Measurements from ENCODE around the gene DRC7.

DNA sequence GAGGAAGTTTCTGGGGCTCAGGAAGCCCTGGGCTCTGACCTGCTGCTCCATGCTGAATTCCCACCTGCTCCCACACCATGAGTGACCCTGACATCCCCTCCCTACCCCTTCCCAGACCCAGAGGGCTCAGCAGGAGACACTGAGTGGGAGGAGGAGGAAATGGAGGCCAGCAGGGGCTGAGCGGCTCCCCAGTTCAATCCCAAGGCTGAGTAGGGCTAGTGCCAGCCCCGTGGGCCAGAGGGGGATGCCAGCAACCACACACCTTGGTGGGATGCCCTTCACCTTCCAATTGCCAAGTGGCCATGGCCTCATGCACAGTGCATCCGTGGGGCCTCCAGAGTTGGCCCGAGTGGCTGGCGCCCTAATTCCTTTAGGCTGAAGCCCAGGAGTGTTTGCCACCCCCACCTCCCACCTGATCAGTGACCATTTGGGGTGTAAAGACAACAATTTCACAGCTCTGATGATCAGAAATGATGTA lies 27.5 kb upstream of the DRC7 start:
- TF ChIP-seq, protein P1, sequence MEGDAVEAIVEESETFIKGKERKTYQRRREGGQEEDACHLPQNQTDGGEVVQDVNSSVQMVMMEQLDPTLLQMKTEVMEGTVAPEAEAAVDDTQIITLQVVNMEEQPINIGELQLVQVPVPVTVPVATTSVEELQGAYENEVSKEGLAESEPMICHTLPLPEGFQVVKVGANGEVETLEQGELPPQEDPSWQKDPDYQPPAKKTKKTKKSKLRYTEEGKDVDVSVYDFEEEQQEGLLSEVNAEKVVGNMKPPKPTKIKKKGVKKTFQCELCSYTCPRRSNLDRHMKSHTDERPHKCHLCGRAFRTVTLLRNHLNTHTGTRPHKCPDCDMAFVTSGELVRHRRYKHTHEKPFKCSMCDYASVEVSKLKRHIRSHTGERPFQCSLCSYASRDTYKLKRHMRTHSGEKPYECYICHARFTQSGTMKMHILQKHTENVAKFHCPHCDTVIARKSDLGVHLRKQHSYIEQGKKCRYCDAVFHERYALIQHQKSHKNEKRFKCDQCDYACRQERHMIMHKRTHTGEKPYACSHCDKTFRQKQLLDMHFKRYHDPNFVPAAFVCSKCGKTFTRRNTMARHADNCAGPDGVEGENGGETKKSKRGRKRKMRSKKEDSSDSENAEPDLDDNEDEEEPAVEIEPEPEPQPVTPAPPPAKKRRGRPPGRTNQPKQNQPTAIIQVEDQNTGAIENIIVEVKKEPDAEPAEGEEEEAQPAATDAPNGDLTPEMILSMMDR (IDR thresholded peaks at IDR 0.05 in 8 of 11, conservative IDR thresholded peaks at IDR 0.05 in 3 of 11): no peak
- TF ChIP-seq POLR2AphosphoS5 (IDR thresholded peaks at IDR 0.05): no peak

All from spleen (tissue), 7 donors.